Measurements from ENCODE around the gene KRTAP12-3. TPM values are rescaled to one million over a fixed set of nuclear protein-coding genes. Genes with fewer than 3 reads are reported as not detected.
"Not testable (repeated sequence)": the region's sequence is repeated elsewhere in the genome, so short reads cannot be mapped to it uniquely, and the experiment has no call there.

Gene KRTAP12-3
- total RNA-seq, 1 donor from 2014 or later, result not detected

DNA sequence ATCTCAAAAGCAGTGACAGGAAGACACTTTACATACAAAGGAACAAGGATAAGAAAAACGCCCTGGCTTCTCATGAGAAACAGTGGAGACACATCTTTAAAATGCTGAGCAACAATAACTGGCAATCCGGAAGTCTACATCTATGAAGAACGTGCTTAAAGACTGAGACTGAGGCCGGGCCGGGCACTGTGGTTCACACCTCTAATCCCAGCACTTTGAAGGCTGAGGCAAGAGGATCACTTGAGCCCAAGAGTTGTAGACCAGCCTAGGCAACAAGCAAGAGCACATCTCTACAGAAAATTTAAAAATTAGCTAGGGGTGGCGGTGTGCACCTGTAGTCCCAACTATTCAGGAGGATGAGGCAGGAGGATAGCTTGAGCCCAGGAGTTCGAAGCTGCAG lies 26.3 kb downstream of the KRTAP12-3 start:
- no peak for DNase-seq (ENCODE audit: low read depth)

DNA sequence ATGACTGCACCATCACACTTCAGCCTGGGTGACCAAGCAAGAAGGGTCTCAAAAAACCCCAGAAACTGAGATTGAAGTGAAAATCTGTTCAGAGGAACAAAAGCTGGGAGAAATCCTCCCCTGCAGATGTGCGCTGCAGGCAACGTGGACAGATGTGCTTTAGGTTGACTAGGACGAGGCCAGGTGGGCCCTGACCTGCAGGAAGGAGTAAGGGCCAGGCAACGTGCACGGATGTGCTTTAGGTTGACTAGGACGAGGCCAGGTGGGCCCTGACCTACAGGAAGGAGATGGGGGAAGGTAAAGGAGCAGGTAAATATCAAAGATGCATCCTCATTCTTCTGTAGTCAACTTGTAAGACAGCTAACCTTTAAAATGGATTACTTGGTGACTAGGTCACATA lies 26.8 kb downstream of the KRTAP12-3 start:
- no peak for DNase-seq (ENCODE audit: low read depth)

DNA sequence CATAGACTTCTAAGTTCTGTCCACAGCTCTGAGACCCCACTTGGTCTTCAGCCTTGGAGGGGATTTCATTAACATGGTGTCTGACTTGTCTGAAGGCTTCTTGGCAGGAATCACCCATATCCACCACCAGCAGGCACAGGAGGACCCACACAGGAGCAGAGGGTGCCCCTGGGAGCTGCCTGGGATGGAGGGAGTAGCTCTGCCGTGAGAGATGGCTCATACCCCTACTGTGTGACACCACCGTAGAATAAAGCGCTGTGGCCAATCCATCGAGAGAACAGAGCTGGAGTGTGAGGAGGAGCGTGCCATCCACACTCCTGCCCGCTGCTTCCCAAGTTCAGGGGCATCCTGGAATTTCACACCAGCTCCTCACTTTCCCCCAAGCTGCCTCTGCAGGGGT lies 27.3 kb downstream of the KRTAP12-3 start:
- DNase-seq (ENCODE audit: low read depth), result not testable (repeated sequence)

DNA sequence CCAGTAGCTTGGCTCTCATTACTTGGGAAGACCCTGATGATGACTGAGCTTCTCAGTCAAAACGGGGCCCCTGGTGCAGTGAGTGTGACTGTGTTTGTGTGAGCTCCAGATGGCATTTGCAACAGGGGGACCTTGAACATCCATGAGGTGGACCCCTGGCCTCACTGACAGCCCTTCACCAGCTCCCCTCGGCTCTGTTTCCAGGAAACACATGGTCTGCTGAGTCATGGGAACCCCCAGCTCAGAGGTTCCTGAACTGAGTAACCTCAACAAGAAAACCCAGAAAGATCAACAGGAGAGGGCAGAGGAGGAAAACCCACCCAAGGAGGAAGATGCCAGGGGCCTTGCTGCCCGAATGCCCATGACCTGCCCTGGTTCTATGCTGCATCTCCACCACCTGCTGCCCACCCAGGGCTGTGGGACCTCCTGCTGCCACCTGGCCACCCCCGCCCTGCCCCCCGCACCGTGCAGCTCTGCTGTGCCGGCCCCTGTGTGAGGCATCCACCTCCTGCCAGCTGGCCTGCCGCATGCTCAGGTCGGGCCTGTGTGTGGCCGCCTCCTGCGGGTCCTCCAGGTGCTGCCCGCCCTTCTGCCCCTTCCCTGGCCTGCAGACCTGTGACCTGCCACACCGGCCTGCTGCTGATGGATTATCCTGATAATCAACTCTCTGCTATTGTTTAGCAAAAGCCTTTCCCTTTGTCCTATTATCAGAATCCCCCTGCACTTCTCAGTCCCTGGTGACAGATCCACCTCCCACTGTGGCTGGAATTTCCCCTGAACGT lies 28.5 kb downstream of the KRTAP12-3 start:
- DNase-seq (ENCODE audit: low read depth), result no peak

DNA sequence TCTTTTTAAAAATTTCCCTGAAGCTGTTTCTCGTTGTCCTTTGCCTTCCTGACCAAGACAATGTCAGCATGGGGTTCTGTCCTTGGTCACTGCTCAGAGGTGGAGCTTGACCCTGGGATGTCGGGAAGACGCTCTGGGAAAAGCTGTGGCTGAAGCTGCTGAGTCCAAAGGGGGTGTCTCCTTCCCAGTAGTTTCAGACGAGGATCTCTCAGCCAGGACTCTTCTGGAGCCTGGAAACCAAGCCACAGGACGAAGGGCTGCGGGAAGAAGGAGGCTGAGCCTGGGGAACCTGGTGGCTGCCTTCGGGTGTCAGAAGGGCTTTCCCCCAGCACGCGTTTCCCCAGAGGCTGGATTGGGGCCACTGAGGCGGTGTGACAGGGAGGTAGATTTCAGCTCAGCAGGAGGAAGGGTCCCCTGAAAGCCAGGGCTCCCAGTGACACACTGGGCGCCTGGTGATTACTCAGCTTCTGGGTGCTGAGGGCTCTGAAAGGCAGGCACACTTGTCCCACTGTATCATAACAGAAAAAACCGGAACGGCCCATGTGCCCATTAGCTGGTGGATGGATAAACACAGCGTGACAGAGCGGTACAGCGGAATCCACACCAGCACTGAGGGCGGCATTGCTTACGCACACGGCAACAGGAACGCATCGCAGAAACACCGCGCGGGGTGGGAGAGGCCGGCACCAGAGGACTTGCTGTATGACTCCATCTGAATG lies 29.3 kb downstream of the KRTAP12-3 start:
- no peak for DNase-seq (ENCODE audit: low read depth)

DNA sequence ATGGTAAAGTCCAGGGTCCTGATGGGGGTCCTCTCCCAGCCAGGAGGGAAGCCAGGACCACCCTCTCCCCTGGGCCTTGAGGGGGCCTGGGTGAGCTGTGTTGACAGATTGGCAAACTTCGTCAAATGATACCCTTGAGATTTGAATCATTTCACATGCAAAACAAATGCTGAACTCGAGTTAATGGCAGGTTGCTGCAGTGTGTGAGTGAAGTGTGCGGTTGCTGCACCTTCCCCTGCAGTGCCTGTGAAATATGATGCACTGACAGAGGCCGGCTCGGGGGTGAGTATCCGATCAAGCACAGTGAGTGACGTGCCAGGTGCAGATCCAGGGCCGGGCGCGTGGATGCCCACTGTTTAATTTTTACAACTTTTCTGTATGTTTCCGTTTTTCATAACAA lies 29.9 kb downstream of the KRTAP12-3 start:
- no peak for DNase-seq (ENCODE audit: low read depth)

DNA sequence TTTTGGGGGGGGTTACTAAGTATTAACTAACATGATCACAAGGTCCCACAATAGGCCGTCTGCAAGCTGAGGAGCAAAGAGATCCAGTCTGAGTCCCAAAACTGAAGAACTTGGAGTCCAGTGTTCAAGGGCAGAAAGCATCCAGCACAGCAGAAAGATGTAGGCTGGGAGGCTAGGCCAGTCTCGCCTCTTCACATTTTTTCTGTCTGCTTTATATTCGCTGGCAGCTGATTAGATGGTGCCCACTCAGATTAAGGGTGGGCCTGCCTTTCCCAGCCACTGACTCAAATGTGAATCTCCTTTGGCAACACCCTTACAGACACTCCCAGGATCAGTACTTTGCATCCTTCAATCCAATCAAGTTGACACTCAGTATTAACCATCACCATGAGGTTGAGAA lies 32.0 kb downstream of the KRTAP12-3 start:
- DNase-seq (ENCODE audit: low read depth), result not testable (repeated sequence)

DNA sequence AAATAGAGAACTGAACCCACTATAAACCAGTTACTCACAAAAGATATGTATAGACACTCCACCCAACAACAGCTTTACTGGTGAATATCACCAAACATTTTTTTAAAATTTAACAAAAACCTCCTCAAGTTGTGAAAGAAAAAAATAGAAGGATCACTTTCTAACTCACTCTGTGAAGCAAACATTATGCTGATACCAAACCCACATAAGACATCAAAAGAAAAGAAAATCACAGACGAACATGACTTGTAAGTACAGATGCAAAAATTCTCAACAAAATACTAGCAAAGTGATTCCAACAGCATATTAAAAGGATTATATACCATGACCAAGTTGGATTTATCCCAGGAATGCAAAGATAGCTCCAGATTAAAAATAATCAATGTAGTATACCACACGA lies 34.0 kb downstream of the KRTAP12-3 start:
- no peak for DNase-seq (ENCODE audit: low read depth)

DNA sequence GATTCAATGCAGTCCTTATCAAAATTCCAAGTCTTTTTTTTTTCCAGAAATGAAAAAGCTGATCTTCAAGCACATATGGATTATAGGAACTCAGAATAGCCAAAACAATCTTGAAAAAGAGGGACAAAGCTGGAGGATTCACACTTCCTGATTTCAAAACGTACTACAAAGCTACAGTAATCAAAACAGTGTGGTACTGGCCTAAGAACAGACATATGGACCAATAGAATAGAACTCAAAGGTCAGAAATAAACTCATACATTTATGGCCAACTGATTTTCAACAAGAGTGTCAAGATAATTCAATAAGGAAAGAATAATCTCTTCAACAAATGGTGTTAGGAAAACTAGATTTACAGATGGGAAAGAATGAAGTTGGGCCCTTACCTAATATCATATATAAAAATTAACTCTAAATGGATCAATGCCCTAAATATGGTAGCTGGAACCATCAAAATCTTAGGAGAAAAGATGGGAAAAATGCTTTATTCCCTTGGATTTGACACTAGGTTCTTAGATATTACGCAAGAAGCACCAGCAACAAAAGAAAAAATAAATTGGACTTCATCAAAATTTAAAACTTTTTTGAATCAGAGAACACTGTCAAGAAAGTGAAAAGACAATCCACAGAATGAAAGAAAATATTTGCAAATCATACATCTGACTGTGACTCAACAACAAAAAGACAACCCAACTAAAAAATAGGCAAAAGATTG lies 35.2 kb downstream of the KRTAP12-3 start:
- DNase-seq (ENCODE audit: low read depth), result no peak

DNA sequence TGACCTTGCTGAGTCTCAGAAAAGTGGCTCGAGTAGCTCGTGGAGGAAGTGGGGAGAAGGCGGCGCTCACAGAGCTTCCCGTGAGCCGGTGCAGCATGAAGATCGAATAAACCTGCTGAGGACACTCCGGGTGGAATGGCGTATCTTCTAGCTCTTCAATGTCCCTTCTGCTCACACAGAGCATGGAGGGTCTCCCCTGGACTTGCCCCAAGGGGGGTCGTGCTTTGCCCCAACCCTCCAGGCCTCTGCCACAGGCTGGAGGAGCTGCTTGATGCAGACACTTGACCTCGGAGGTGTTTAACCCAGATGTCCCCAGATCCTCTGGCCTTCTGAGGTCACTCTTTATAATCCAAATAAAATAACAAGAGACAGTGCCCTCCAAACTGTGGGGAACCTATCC lies 37.0 kb downstream of the KRTAP12-3 start:
- DNase-seq (ENCODE audit: low read depth), result no peak

DNA sequence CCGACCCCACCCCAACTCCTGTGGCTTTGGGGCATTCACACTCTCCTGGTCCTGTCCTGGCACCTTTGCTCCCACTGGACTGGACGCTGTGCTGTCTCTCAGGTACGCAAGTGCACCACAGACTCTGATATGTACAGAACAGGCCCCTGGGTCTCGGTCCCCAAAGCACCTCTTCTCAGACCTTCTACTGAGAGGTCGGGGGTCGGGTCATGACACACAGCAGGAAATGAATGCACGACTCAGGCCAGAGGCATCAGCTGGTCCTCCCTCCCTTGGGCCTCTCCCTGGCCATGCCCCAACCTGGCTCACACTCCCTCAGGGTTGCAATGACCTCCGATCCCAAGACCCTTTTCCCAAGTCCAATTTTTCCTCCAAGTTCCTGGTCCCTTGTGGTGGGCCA lies 37.5 kb downstream of the KRTAP12-3 start:
- DNase-seq (ENCODE audit: low read depth), result no peak

DNA sequence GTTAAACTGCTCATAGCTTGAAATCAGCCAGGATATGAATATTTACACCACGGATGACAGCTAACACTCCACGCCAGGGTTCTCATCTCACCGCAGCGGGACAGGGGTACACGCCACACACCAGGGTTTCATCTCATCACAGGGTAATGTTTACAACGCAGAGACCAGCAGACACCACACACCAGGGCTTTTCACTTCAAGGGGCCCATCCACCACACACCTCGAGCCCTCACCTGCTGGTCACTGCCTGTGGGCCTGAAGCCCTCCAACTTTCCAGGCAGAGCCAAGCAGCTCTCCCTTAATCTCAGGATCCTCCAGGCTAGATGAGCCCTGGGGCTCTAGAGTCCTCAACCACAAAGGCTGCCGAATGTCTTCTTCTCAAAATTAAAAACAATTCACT lies 37.9 kb downstream of the KRTAP12-3 start:
- DNase-seq (ENCODE audit: low read depth), result no peak

DNA sequence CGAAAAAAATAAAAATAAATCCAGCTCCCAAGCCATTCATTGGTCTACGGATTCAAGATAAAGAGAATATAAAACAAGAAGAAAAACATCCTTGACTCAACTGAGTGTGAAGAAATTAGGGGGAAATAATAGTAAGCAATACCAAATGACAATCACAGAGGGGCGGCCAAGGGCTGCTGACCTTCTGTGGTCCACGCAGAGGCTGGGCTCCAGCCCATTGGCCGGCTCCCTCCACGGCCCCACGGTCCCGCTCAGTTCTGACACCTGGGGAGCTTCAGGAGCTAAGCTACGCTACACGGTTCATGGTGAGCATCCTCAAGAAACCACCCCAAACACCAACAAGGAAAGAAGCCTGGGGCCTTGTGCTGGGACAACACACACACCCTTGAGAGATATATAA lies 38.8 kb downstream of the KRTAP12-3 start:
- DNase-seq (ENCODE audit: low read depth), result no peak

DNA sequence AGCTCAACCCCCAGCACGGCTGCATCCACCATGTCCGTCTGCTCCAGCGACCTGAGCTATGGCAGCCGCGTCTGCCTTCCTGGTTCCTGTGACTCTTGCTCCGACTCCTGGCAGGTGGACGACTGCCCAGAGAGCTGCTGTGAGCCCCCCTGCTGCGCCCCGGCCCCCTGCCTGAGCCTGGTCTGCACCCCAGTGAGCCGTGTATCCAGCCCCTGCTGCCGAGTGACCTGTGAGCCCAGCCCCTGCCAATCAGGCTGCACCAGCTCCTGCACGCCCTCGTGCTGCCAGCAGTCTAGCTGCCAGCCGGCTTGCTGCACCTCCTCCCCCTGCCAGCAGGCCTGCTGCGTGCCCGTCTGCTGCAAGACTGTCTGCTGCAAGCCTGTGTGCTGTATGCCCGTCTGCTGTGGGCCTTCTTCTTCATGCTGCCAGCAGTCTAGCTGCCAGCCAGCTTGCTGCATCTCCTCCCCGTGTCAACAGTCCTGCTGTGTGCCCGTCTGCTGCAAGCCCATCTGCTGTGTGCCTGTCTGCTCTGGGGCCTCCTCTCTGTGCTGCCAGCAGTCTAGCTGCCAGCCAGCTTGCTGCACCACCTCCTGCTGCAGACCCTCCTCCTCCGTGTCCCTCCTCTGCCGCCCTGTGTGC lies 39.6 kb downstream of the KRTAP12-3 start, which contains the start of gene KRTAP10-12:
TSS of gene KRTAP10-12 (plus strand) at position 1 of the 639 bp plus-strand sequence. CDS start at position 31, 30 bp downstream.
- not testable (repeated sequence) for DNase-seq (ENCODE audit: low read depth)

DNA sequence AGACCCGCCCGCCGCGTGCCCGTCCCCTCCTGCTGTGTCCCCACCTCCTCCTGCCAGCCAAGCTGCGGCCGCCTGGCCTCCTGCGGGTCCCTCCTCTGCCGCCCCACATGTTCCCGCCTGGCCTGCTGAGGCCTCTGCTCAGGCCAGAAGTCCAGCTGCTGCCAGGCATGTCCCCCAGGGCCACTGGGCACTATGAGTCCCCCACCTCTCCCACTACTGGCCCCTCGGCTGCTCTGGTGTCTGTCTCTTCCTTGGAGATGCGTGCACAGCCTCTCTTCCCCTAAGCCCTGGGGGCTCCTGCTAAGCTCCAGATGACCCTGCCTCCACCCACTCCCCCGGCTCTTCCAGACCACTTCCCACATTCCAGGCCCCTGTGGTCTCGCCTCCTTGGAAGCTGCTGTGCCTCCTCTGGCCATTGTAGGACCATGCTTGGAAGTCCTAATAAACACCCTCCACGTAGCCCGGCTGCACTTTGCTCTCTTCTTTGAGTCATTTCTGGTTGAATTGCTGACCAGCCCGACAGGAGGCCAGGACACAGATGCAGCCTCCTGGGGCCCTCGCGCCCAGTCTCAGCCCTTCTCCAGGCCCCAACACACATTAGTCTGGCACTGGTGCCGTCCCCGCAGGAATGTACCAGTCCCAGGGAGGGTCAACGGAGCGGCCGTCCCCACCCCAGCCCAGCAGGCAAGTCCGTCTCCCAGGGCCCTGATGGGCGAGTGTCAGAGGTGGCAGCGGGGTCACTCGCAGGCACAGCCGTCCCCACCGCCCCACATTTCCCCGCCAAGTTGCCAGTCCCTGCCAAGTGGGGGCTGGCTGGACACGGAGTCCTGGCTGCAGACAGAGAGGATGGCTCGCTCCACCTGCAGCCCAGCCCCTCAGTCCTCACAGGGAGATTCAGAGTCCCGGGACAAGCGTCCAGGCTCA lies 40.3 kb downstream of the KRTAP12-3 start:
- DNase-seq (ENCODE audit: low read depth), result no peak

DNA sequence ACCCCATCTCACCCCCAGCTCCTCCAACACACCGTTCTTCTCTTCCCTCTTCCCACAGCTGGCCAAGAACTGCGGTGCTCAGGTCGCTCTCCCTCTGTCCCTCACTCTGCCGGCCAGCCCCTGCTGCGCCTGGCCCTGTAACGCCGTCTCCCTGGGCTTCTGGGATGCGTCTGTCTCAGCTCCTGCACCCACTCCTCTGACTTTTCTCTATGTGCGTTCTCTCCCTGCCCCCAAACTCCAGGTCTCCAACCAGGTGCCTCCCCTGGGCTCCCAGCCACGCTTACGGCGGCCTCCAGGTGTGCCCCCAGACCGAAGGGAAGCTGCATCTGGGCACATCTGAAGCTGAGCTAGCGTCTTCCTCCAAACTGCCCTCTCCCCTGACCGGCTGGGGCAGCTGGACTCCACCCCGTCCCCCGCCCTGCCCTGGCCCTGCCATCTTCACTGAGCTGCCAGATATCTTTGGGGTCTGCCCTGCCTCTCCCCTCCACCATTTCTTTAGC lies 41.8 kb downstream of the KRTAP12-3 start:
- no peak for DNase-seq (ENCODE audit: low read depth)

DNA sequence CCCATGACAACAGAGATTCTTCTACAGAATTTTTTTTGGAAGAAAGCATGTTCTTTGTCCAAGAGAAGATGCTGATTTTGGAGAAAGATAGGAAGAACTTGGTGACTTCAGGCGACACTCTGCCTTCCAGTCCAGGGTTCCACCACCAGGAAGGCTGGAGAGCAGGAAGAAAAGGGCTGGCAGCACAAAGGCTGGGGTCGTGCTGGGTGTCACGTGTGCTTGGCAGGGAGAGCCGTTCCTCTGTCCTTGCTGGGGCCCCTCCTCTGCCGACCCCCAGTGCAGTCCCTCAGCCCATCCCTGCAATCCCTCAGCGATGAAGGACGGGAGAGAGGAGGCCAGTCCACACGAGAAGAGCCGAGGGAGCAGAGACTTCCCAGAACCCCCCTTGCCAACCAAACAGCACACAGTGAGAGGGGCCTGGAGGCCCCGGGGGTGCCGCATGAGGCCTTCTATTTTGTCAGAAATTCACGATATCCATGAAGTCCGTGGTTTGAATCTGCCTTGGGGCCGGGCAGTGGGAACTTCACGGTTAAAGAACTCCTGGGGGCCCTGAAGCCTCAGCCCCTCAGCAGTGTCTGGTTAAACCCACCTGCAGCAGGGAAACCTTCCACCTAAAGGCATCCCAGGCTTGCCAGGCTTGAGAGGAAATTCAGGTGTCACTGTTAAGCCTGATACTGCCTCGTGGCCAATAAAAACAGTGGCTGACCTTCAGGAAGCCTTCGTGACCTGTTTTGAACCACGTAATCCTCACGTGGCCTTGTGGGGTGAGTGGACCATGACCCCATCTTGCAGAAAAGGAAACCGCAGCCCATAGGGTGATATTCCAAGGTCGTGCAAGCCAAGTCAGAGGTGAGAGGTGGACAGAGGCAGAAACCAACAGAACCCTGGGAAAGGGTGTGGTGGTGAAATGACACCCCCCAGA lies 42.6 kb downstream of the KRTAP12-3 start:
- DNase-seq (ENCODE audit: low read depth), result no peak

DNA sequence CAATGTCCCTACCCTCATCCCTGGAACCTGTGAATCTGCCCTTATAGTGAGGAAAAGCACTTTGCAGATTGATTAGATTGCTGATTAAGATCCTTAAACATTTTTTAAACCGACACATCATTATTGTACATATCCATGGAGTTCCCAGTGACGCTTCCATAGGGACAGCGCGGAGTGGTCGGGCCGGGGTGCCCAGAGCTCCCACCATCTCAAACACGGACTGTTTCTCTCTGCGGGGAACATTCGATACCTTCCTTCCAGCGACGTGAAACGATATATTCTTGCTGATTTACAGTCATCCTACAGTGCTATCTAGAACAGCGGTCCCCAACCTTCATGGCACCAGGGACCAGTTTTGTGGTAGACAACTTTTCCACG lies 43.3 kb downstream of the KRTAP12-3 start:
- no peak for DNase-seq (ENCODE audit: low read depth)

DNA sequence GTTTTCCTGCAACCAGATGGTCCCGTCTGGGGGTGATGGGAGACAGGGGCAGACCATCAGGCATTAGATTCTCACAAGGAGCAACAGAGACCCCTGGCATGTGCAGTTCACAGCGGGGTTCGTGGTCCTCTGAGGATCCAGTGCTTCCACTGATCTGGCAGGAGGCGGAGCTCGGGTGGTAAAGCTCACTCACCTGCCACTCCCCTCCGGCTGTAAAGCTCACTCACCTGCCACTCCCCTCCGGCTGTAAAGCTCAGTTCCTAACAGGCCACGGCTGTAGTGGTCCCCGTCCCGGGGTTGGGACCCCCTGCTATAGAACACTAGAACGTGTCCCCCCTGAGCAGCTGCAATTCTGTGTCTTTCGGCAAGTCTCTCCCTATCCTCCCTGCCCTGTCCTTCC lies 43.8 kb downstream of the KRTAP12-3 start:
- DNase-seq (ENCODE audit: low read depth), result no peak

All from renal cortical epithelial cell (primary cell).